Measurements from ENCODE around the gene OXER1. TPM values are rescaled to one million over a fixed set of nuclear protein-coding genes. Genes with fewer than 3 reads are reported as not detected.

The OXER1 gene
- total RNA-seq, 4 donors from 2014 or later: 1.9 to 5.4 TPM; not detected in 2

DNA sequence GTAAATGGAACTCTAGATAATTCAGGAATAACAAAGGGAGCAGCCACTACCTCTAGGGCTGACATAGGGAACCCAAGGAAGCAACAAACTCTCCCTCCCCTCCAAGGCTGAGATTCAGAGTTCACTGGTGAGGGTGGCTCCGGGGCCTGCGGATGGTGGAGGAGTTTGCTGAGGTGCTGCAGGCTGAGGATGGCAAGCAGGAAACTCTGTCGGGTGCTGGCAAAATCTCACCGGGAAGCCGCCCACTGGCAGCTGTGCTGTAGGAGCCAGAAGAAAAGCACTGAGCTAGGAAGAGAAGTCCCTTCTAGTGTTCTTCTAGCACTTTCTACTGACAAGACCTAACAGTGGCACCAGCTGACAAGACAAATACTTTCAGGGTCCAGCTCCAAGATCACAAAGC, 41.0 kb upstream of the OXER1 start:
- Histone ChIP-seq H3K27me3 (no peaks in the 10 kb centered on the region), H3K27ac (no peak overlapping the region), H3K9me3 (no peaks in the 10 kb centered on the region), H3K4me1 (no peaks in the 10 kb centered on the region), H3K36me3 (no peaks in the 10 kb centered on the region), H3K4me3 (no peak overlapping the region)
- intact Hi-C loops (cut with DNase I; ENCODE audit: low total_unique reads): no loop called here
- no peak for DNase-seq
- TF ChIP-seq POLR2A (IDR thresholded peaks at IDR 0.05): no peak
- TF ChIP-seq, protein P1, sequence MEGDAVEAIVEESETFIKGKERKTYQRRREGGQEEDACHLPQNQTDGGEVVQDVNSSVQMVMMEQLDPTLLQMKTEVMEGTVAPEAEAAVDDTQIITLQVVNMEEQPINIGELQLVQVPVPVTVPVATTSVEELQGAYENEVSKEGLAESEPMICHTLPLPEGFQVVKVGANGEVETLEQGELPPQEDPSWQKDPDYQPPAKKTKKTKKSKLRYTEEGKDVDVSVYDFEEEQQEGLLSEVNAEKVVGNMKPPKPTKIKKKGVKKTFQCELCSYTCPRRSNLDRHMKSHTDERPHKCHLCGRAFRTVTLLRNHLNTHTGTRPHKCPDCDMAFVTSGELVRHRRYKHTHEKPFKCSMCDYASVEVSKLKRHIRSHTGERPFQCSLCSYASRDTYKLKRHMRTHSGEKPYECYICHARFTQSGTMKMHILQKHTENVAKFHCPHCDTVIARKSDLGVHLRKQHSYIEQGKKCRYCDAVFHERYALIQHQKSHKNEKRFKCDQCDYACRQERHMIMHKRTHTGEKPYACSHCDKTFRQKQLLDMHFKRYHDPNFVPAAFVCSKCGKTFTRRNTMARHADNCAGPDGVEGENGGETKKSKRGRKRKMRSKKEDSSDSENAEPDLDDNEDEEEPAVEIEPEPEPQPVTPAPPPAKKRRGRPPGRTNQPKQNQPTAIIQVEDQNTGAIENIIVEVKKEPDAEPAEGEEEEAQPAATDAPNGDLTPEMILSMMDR (IDR thresholded peaks at IDR 0.05): no peak

DNA sequence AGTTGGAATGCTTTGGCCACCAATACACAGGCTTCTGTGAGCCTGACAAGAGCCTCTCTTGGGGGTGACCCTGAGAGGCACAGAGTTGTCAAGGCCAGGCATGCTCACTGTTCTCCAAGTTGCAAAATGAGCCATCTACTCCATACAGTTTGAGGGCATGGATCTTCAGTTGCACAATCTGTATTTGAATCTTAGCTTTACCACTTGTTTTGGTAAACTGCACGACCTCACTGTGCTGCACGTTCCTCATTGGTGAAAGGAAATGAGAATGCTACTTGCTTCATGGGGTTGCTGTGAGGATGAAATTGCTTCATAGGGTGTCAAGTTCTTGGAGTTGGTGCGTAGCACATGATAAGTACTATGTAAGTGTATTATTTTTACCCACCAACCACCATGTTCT, 40.4 kb upstream of the OXER1 start:
- Histone ChIP-seq H3K4me1 (no peaks in the 10 kb centered on the region), H3K36me3 (no peaks in the 10 kb centered on the region), H3K4me3 (no peak overlapping the region), H3K27me3 (no peaks in the 10 kb centered on the region), H3K27ac (no peak overlapping the region), H3K9me3 (no peaks in the 10 kb centered on the region)
- intact Hi-C loops (cut with DNase I; ENCODE audit: low total_unique reads): no loop called here
- no peak for DNase-seq
- no peak for TF ChIP-seq POLR2A (IDR thresholded peaks at IDR 0.05)
- TF ChIP-seq, protein P1 (IDR thresholded peaks at IDR 0.05): no peak

DNA sequence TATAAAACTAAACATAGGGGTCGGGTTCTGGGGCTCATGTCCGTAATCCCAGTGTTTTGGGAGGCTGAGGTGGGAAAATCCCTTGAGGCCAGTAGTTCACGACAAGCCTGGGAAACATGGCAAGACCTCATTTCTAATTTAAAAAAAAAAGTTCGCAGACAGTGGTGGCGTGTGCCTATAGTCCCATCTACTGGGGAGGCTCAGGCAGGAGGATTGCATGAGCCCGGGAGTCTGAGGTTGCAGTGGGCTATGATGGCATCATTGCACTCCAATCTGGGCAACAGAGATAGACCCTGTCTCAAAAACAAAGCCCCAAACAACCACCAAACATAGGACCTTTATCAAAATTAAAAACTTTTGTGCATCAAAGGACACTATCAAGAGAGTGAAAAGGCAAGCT, 38.2 kb upstream of the OXER1 start:
- intact Hi-C loops (cut with DNase I; ENCODE audit: low total_unique reads): no loop called here

DNA sequence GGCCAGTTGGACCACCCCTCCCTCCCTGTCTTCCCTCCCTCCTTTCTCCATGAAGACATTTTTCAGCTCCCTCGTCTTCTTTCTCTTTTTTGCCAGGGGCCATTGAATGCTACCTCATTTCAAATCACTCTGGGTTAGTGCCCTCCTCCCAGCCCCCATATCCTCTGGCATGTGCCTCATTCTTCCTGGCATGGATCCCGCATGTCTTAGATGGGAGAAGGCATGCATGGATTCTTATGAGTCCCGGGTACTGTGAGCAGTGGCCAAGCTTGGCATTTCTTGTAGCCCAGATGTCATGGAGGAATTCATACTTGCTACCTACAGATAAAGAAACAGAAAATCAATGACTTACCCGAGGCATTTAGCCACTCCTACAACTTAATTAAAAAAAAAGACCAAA, 37.4 kb upstream of the OXER1 start:
- Histone ChIP-seq H3K4me1 (no peaks in the 10 kb centered on the region), H3K27ac (no peak overlapping the region), H3K27me3 (no peaks in the 10 kb centered on the region), H3K9me3 (no peaks in the 10 kb centered on the region), H3K36me3 (no peaks in the 10 kb centered on the region), H3K4me3 (no peak overlapping the region)
- TF ChIP-seq, protein P1 (IDR thresholded peaks at IDR 0.05): no peak
- TF ChIP-seq POLR2A (IDR thresholded peaks at IDR 0.05): no peak
- DNase-seq: no peak
- intact Hi-C loops (cut with DNase I; ENCODE audit: low total_unique reads): no loop called here

More for the DNA sequence above, 38.2 kb upstream of the OXER1 start:
- H3K4me1 ChIP-seq: no peaks in the 10 kb centered on the region
- no peak for DNase-seq
- H3K27me3 ChIP-seq: no peaks in the 10 kb centered on the region
- TF ChIP-seq POLR2A (IDR thresholded peaks at IDR 0.05): no peak
- TF ChIP-seq, protein P1 (IDR thresholded peaks at IDR 0.05): no peak
- no peak overlapping the region for H3K27ac ChIP-seq
- no peak overlapping the region for H3K4me3 ChIP-seq
- H3K9me3 ChIP-seq: no peaks in the 10 kb centered on the region
- H3K36me3 ChIP-seq: no peaks in the 10 kb centered on the region

DNA sequence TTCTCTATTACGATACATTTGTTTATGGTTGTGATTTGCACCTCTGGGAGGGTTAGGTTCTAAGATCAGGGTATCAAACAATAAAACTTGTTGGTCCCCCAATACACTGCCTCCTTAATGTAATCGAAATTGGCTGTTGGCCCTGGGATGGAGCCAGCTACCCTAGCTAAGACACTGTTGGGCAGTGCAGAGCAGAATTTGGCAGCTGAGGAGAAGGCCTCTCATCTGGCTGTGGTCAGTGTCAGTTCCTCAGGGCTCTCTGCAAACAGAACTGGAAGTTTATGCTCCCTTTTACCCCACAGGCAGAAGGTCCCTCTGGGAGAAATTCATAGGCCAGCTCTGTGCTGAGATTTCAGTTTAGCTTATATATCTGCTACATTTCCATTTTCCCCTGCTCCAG, 37.0 kb upstream of the OXER1 start:
- no peak overlapping the region for H3K4me3 ChIP-seq
- H3K4me1 ChIP-seq: no peaks in the 10 kb centered on the region
- H3K9me3 ChIP-seq: no peaks in the 10 kb centered on the region
- H3K27ac ChIP-seq: no peak overlapping the region
- no peaks in the 10 kb centered on the region for H3K27me3 ChIP-seq
- TF ChIP-seq, protein P1 (IDR thresholded peaks at IDR 0.05): no peak
- no peak for TF ChIP-seq POLR2A (IDR thresholded peaks at IDR 0.05)
- intact Hi-C loops (cut with DNase I; ENCODE audit: low total_unique reads): no loop called here
- H3K36me3 ChIP-seq: no peaks in the 10 kb centered on the region
- DNase-seq: no peak
